GM18861 (cell line): ENCODE data around the gene NDE1.
"Not testable (repeated sequence)": the region's sequence is repeated elsewhere in the genome, so short reads cannot be mapped to it uniquely, and the experiment has no call there.

ENCODE experiments used
- ATAC-seq: cut with Tn5 transposase; IDR thresholded peaks from one replicate; pipeline ENCODE4 v1.9.1; 2021; ENCODE audit not compliant: unreplicated experiment

Gene NDE1

GRCh38 chr16:15650019-15650697, at the start of gene NDE1:
TSS of gene NDE1 (plus strand) at chr16:15650245. CDS start at chr16:15664779, 14,534 bp downstream.
- peak; percentile 74 for ATAC-seq

- no peak for ATAC-seq
Measured at GRCh38 chr16:15601212-15601879, 48.7 kb upstream of the NDE1 start.

GRCh38 chr16:15602285-15603044, 47.6 kb upstream of the NDE1 start:
- ATAC-seq = no peak

GRCh38 chr16:15604460-15605440, 45.3 kb upstream of the NDE1 start:
- no peak for ATAC-seq

- ATAC-seq = no peak
Measured at GRCh38 chr16:15605839-15606517, 44.1 kb upstream of the NDE1 start.

- ATAC-seq = no peak
Measured at GRCh38 chr16:15606518-15607220, 43.4 kb upstream of the NDE1 start.

GRCh38 chr16:15607221-15607699, 42.8 kb upstream of the NDE1 start:
- ATAC-seq = not testable (repeated sequence)

GRCh38 chr16:15607700-15608396, 42.2 kb upstream of the NDE1 start:
- no peak for ATAC-seq

GRCh38 chr16:15608398-15609285, 41.4 kb upstream of the NDE1 start:
- ATAC-seq = no peak

- ATAC-seq = no peak
Measured at GRCh38 chr16:15609286-15609649, 40.8 kb upstream of the NDE1 start.

- ATAC-seq = no peak
Measured at GRCh38 chr16:15610369-15610871, 39.6 kb upstream of the NDE1 start.

- ATAC-seq = no peak
Measured at GRCh38 chr16:15611610-15612009, 38.4 kb upstream of the NDE1 start.

GRCh38 chr16:15613676-15614075, 36.4 kb upstream of the NDE1 start:
- no peak for ATAC-seq

GRCh38 chr16:15616012-15616411, 34.0 kb upstream of the NDE1 start:
- ATAC-seq = no peak

- ATAC-seq = no peak
Measured at GRCh38 chr16:15616475-15617165, 33.4 kb upstream of the NDE1 start.

- ATAC-seq = no peak
Measured at GRCh38 chr16:15617901-15618300, 32.1 kb upstream of the NDE1 start.

- no peak for ATAC-seq
Measured at GRCh38 chr16:15618392-15618791, 31.7 kb upstream of the NDE1 start.
